IMR-90 (cell line): Measurements from ENCODE around the gene UBL4B. TPM values are rescaled to one million over a fixed set of nuclear protein-coding genes. Genes with fewer than 3 reads are reported as not detected.

ENCODE experiments used
- ATAC-seq: fragments of 200-7000 bp; cut with Tn5 transposase; 2 replicates; pipeline ENCODE4 v1.9.1; 2020; ENCODE audit warnings: low read depth, mild to moderate bottlenecking, moderate library complexity
- BruUV-seq: library from RNA; stranded (reverse); fragments of 400-500 nt; replicated peaks from 2 replicates; lab custom pipeline; 2021; lab: Mats Ljungman, UMichigan
- CTCF ChIA-PET: fragments of 300-600 bp; formaldehyde crosslinking; extraction: SDS; loops from one replicate; lab custom pipeline; 2021; ENCODE audit warnings: antibody characterized with exemption; lab: Yijun Ruan, JAX
- POLR2A ChIA-PET: fragments of 300-600 bp; sonication (Branson Sonifier 250); formaldehyde crosslinking; loops from one replicate; lab custom pipeline; 2022; ENCODE audit warnings: antibody characterized with exemption; ENCODE audit not compliant: unreplicated experiment; lab: Charles Lee
- DNase-seq: peaks from one replicate; pipeline ENCODE4 v3.0.0; 2013
- H2AFZ ChIP-seq: replicated peaks from 2 replicates; pipeline ENCODE3; 2013; ENCODE audit warnings: low read length, mild to moderate bottlenecking; ENCODE audit not compliant: poor library complexity
- H2AK5ac ChIP-seq: 2 replicates; pipeline ENCODE4 v1.6.1; 2013; ENCODE audit warnings: low read depth, low read length, inconsistent platforms
- H2AK9ac ChIP-seq: replicated peaks from 2 replicates; pipeline ENCODE3; 2013; ENCODE audit warnings: mild to moderate bottlenecking, low read depth, low read length, moderate library complexity; ENCODE audit not compliant: poor library complexity
- H2BK120ac ChIP-seq: 2 replicates; pipeline ENCODE4 v1.6.1; 2013; ENCODE audit warnings: low read depth, low read length, inconsistent platforms
- H2BK15ac ChIP-seq: 3 replicates; pipeline ENCODE4 v1.6.1; 2013; ENCODE audit warnings: low read depth, low read length, inconsistent platforms
- H2BK20ac ChIP-seq: 2 replicates; pipeline ENCODE4 v1.6.1; 2013; ENCODE audit warnings: low read depth, mild to moderate bottlenecking, inconsistent platforms, low read length, moderate library complexity
- H2BK5ac ChIP-seq: 2 replicates; pipeline ENCODE4 v1.6.1; 2013; ENCODE audit warnings: mild to moderate bottlenecking, low read depth, low read length, inconsistent platforms; ENCODE audit not compliant: poor library complexity, severe bottlenecking
- H3K14ac ChIP-seq: replicated peaks from 2 replicates; pipeline ENCODE4 v1.6.1; 2013; ENCODE audit warnings: low read depth, low read length, inconsistent platforms
- H3K18ac ChIP-seq: 2 replicates; pipeline ENCODE4 v1.6.1; 2013; ENCODE audit warnings: low read depth, low read length, control low read depth
- H3K23ac ChIP-seq: 2 replicates; pipeline ENCODE4 v1.6.1; 2013; ENCODE audit warnings: low read depth, low read length, inconsistent platforms
- H3K27ac ChIP-seq: 2 replicates; pipeline ENCODE4 v1.5.1; 2013; ENCODE audit warnings: mild to moderate bottlenecking, control low read depth, low read length; ENCODE audit not compliant: insufficient read depth
- H3K27me3 ChIP-seq: 2 replicates; pipeline ENCODE4 v1.6.1; 2013; ENCODE audit warnings: low read length; ENCODE audit not compliant: control insufficient read depth, insufficient read depth
- H3K36me3 ChIP-seq: 2 replicates; pipeline ENCODE4 v1.6.1; 2013; ENCODE audit warnings: low read length, mixed read lengths; ENCODE audit not compliant: control insufficient read depth, insufficient read depth
- H3K4ac ChIP-seq: 2 replicates; pipeline ENCODE4 v1.6.1; 2013; ENCODE audit warnings: low read depth, low read length, inconsistent platforms
- H3K4me1 ChIP-seq: 2 replicates; pipeline ENCODE4 v1.6.1; 2013; ENCODE audit warnings: low read length, mixed read lengths; ENCODE audit not compliant: control insufficient read depth, insufficient read depth
- H3K4me2 ChIP-seq: 2 replicates; pipeline ENCODE4 v1.6.1; 2013; ENCODE audit warnings: low read depth, mild to moderate bottlenecking, control low read depth, low read length, moderate library complexity
- H3K4me3 ChIP-seq: 2 replicates; pipeline ENCODE4 v1.5.1; 2013; ENCODE audit warnings: low read depth, mild to moderate bottlenecking, control low read depth, low read length, moderate library complexity; ENCODE audit not compliant: insufficient read depth
- H3K56ac ChIP-seq: 2 replicates; pipeline ENCODE4 v1.6.1; 2013; ENCODE audit warnings: low read length, inconsistent platforms; ENCODE audit not compliant: insufficient read depth; ENCODE audit errors: extremely low read depth
- H3K79me1 ChIP-seq, 2 experiments: 2 replicates each; pipeline ENCODE4 v1.6.1; 2013; ENCODE audit warnings: low read length in 2 of 2, inconsistent platforms in 1 of 2, low read depth in 1 of 2
- H3K9ac ChIP-seq: 2 replicates; pipeline ENCODE4 v1.6.1; 2013; ENCODE audit warnings: low read depth, low read length, control low read depth
- H3K9me1 ChIP-seq: 2 replicates; pipeline ENCODE4 v1.6.1; 2013; ENCODE audit warnings: low read length, inconsistent platforms; ENCODE audit not compliant: insufficient read depth
- H3K9me3 ChIP-seq: 2 replicates; pipeline ENCODE4 v1.6.1; 2013; ENCODE audit warnings: low read length; ENCODE audit not compliant: control insufficient read depth, insufficient read depth
- H4K20me1 ChIP-seq: 2 replicates; pipeline ENCODE4 v1.6.1; 2013; ENCODE audit warnings: low read length, inconsistent platforms; ENCODE audit not compliant: insufficient read depth
- H4K5ac ChIP-seq: 2 replicates; pipeline ENCODE4 v1.6.1; 2013; ENCODE audit warnings: mild to moderate bottlenecking, low read depth, low read length, control low read depth
- H4K8ac ChIP-seq, 2 experiments: 2 replicates each; pipeline ENCODE4 v1.6.1; 2013; ENCODE audit warnings: low read depth in 2 of 2, low read length in 2 of 2, control low read depth in 1 of 2, inconsistent platforms in 1 of 2
- H4K91ac ChIP-seq: 2 replicates; pipeline ENCODE4 v1.6.1; 2013; ENCODE audit warnings: low read depth, low read length, inconsistent platforms; ENCODE audit not compliant: insufficient read depth
- BHLHE40 ChIP-seq: fragments of 150-350 bp; IDR thresholded peaks from 2 replicates; pipeline ENCODE4 v1.6.1; 2016; ENCODE audit warnings: mild to moderate bottlenecking, low read depth, low read length
- CEBPB ChIP-seq: IDR thresholded peaks from 2 replicates; pipeline ENCODE4 v1.6.1; 2012; ENCODE audit warnings: low read depth, low read length, improper control_type of control experiment
- CHD1 ChIP-seq: IDR thresholded peaks from 2 replicates; pipeline ENCODE4 v1.6.1; 2012; ENCODE audit warnings: low read depth, low read length, improper control_type of control experiment
- CTCF ChIP-seq: conservative IDR thresholded peaks from 2 replicates; pipeline ENCODE4 v1.5.1; 2012; ENCODE audit warnings: mild to moderate bottlenecking, low read depth, low read length, improper control_type of control experiment
- ELK1 ChIP-seq: fragments of 150-350 bp; IDR thresholded peaks from 2 replicates; pipeline ENCODE4 v1.6.1; 2016; ENCODE audit warnings: low read depth, mild to moderate bottlenecking, low read length, moderate library complexity, borderline replicate concordance
- MAZ ChIP-seq: IDR thresholded peaks from 2 replicates; pipeline ENCODE4 v1.6.1; 2012; ENCODE audit warnings: low read depth, mild to moderate bottlenecking, low read length, improper control_type of control experiment, moderate library complexity, borderline replicate concordance
- NFE2L2 ChIP-seq: fragments of 150-350 bp; IDR thresholded peaks from 2 replicates; pipeline ENCODE4 v1.6.1; 2016; ENCODE audit warnings: low read depth, mild to moderate bottlenecking, low read length
- RFX5 ChIP-seq: IDR thresholded peaks from 2 replicates; pipeline ENCODE4 v1.8.0; 2012; ENCODE audit warnings: low read depth, mild to moderate bottlenecking, low read length, moderate library complexity
- USF2 ChIP-seq: fragments of 150-350 bp; IDR thresholded peaks from 2 replicates; pipeline ENCODE4 v1.6.1; 2017; ENCODE audit warnings: mild to moderate bottlenecking, antibody characterized with exemption, low read length, low read depth
- WGBS, 2 experiments: methylation state at CpG; one replicate each; pipeline versions ENCODE4 v1.1.5 to v1.1.7; 2013; ENCODE audit warnings: missing lambda C conversion rate in 2 of 2; ENCODE audit not compliant: insufficient read length in 1 of 2; ENCODE audit errors: extremely low coverage in 2 of 2; 5-methylcytosine and 5-hydroxymethylcytosine counted together
- dilution Hi-C: fragments of 300-500 bp; cut with HindIII; formaldehyde crosslinking; loops from one replicate; pipeline ENCODE4 v1.14.3; 2018; ENCODE audit warnings: low sequenced_read_pairs; ENCODE audit not compliant: unreplicated experiment
- in situ Hi-C: fragments of 300-500 bp; cut with MboI; formaldehyde crosslinking; loops from 3 replicates; pipeline ENCODE4 v1.14.3; 2019; ENCODE audit warnings: low sequenced_read_pairs, inconsistent platforms, mixed read lengths
- intact Hi-C: fragments of 100-400 bp; cut with micrococcal nuclease; formaldehyde crosslinking; loops from 2 replicates; pipeline ENCODE4 v1.10.0; 2022
- polyA plus RNA-seq, 3 experiments: library from polyadenylated mRNA; depleted of rRNA; stranded (reverse); fragments of >200 nt; gene quantifications; 2 replicates each; pipeline ENCODE4 v1.2.3, GENCODE V29; 2012; ENCODE audit warnings: low replicate concordance in 1 of 3
- total RNA-seq: library from RNA; depleted of rRNA; stranded (reverse); fragments of >200 nt; gene quantifications from 2 replicates; pipeline ENCODE4 v1.2.3, GENCODE V29; 2012

Gene UBL4B
- total and polyA plus RNA-seq, 2 of the 4 experiments (the other 2 are of a cell fraction): not detected

GRCh38 chr1:110144366-110144765, 32.1 kb downstream of the UBL4B start:
- Histone ChIP-seq H4K20me1 (no peaks in the 10 kb centered on the region), H3K14ac (no peak overlapping the region), H4K5ac (no peak overlapping the region), H2AK9ac (no peak overlapping the region), H3K56ac (no peak overlapping the region), H3K27me3 (peaks cover 56% of the 10 kb centered on the region), H3K23ac (no peak overlapping the region), H3K79me1 (no peaks in the 10 kb centered on the region), H3K9me1 (no peaks in the 10 kb centered on the region), H2BK5ac (no peak overlapping the region), H2AFZ (no peak overlapping the region), H2BK120ac (no peak overlapping the region), H4K8ac (no peak overlapping the region), H2AK5ac (no peak overlapping the region), H3K36me3 (no peaks in the 10 kb centered on the region), H3K4me2 (no peak overlapping the region), H3K27ac (no peak overlapping the region), H4K91ac (no peak overlapping the region), H2BK20ac (no peak overlapping the region), H2BK15ac (no peak overlapping the region), H3K9me3 (no peaks in the 10 kb centered on the region), H3K4me1 (no peaks in the 10 kb centered on the region), H3K9ac (no peak overlapping the region), H3K4ac (no peak overlapping the region), H3K18ac (no peak overlapping the region), H3K4me3 (no peak overlapping the region)
- BruUV-seq: no TSS peak
- no CpG with 5 or more reads among the region's 3 CpGs for WGBS, 2 experiments
- in situ Hi-C loops (no loop called here), intact Hi-C loops (no loop called here), dilution Hi-C loops (no loop called here)
- TF ChIP-seq ELK1: no peak
- no peak for TF ChIP-seq BHLHE40
- no peak for TF ChIP-seq NFE2L2
- no peak for TF ChIP-seq CEBPB
- TF ChIP-seq RFX5: no peak
- no peak for TF ChIP-seq CTCF
- TF ChIP-seq MAZ: no peak
- TF ChIP-seq CHD1: no peak
- TF ChIP-seq USF2: no peak
- ATAC-seq (no peak), DNase-seq (no peak)
- CTCF ChIA-PET: no interaction called here
- POLR2A ChIA-PET: no interaction called here
